Brain microvascular endothelial cell (primary cell): ENCODE measurements around the gene CHST15.

Experiments
- DNase-seq: peaks from one replicate; pipeline ENCODE4 v3.0.0-alpha.2; 2020
- H3K27ac ChIP-seq: fragments of 250-450 bp; sonication (Bioruptor Pico); 2 replicates; pipeline ENCODE4 v1.5.1; 2020; ENCODE audit warnings: mild to moderate bottlenecking, moderate library complexity
- H3K27me3 ChIP-seq: fragments of 250-450 bp; sonication (Bioruptor Pico); replicated peaks from 2 replicates; pipeline ENCODE4 v1.5.1; 2020; ENCODE audit warnings: mild to moderate bottlenecking
- H3K36me3 ChIP-seq: fragments of 250-450 bp; sonication (Bioruptor Pico); replicated peaks from 2 replicates; pipeline ENCODE4 v1.5.1; 2020; ENCODE audit warnings: mild to moderate bottlenecking
- H3K4me3 ChIP-seq: 2 replicates; pipeline ENCODE4 v1.5.1; 2011; ENCODE audit warnings: low read depth, mild to moderate bottlenecking, control low read depth, low read length, moderate library complexity
- in situ Hi-C: cut with HindIII; loops from 2 replicates; pipeline ENCODE4 v1.10.0; 2017; ENCODE audit warnings: low sequenced_read_pairs, low pct_ligation_motif_present
- TF ChIP-seq, protein P1 (sequence below): IDR thresholded peaks from 2 replicates; pipeline ENCODE4 v1.5.1; 2011; ENCODE audit warnings: low read depth, mild to moderate bottlenecking, moderate library complexity, low read length, control low read depth, inconsistent platforms; ENCODE audit errors: missing control alignments

Gene CHST15

DNA sequence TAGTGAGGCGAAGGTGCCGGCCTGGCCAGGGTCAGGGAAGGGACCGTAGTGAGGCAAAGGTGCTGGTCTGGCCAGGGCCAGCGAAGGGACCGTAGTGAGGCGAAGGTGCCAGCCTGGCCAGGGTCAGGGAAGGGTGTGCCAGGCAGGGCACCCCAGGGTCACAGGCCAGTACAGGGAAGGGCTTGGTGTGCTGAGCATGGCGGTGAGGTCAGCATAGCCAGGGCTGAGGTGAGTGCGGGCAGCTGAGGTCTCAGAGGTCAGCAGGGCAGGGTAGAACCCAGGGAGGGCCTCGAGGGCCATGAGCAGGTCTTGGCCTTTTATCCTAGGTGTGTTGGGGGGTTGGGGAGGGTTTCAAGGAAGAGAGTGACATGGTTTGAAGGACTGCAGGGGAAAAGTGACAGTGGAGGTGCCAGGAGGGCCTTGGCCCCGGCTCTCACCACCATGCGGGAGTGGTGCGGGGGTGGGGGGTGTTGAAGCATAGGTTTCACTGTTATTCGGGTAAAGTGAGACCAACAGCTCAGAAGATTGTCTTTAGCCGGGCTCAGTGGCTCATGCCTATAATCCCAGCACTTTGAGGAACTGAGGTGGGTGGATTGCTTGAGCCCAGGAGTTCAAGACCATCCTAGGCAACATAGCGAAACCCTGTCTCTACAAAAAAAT is 93.3 kb downstream of the CHST15 start:
- H3K4me3 ChIP-seq: no peak overlapping the region
- TF ChIP-seq, protein P1, sequence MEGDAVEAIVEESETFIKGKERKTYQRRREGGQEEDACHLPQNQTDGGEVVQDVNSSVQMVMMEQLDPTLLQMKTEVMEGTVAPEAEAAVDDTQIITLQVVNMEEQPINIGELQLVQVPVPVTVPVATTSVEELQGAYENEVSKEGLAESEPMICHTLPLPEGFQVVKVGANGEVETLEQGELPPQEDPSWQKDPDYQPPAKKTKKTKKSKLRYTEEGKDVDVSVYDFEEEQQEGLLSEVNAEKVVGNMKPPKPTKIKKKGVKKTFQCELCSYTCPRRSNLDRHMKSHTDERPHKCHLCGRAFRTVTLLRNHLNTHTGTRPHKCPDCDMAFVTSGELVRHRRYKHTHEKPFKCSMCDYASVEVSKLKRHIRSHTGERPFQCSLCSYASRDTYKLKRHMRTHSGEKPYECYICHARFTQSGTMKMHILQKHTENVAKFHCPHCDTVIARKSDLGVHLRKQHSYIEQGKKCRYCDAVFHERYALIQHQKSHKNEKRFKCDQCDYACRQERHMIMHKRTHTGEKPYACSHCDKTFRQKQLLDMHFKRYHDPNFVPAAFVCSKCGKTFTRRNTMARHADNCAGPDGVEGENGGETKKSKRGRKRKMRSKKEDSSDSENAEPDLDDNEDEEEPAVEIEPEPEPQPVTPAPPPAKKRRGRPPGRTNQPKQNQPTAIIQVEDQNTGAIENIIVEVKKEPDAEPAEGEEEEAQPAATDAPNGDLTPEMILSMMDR: no peak
- H3K36me3 ChIP-seq: no peaks in the 10 kb centered on the region
- in situ Hi-C loops: loop anchor here (25.0 kb wide), 1 partner anchor 387 kb away; no protein-coding TSS in a partner anchor
- no peak for DNase-seq
- H3K27me3 ChIP-seq: no peaks in the 10 kb centered on the region
- no peak overlapping the region for H3K27ac ChIP-seq

DNA sequence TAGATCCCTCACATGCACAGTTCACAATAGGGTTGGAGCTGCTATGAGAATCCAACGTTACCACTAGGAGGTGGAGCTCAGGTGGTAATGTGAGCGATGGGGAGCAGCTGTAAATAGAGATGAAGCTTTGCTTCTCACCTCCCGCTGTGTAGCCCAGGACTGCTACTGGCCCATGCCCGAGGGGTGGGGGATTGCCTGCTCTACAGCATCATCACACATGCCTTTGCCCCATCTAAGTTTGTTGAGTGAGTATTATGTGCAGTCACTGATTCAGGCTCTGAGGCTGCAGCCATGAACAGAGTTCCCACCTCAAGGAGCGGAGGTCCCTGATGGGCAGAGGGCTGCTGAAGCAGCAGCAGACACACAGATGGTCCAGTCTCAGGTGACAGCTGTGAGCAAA is 94.1 kb downstream of the CHST15 start:
- Histone ChIP-seq H3K27me3 (no peaks in the 10 kb centered on the region), H3K27ac (no peak overlapping the region), H3K36me3 (no peaks in the 10 kb centered on the region), H3K4me3 (no peak overlapping the region)
- TF ChIP-seq, protein P1: no peak
- DNase-seq: no peak
- in situ Hi-C loops: loop anchor here (25.0 kb wide), 1 partner anchor 388 kb away; no protein-coding TSS in a partner anchor

DNA sequence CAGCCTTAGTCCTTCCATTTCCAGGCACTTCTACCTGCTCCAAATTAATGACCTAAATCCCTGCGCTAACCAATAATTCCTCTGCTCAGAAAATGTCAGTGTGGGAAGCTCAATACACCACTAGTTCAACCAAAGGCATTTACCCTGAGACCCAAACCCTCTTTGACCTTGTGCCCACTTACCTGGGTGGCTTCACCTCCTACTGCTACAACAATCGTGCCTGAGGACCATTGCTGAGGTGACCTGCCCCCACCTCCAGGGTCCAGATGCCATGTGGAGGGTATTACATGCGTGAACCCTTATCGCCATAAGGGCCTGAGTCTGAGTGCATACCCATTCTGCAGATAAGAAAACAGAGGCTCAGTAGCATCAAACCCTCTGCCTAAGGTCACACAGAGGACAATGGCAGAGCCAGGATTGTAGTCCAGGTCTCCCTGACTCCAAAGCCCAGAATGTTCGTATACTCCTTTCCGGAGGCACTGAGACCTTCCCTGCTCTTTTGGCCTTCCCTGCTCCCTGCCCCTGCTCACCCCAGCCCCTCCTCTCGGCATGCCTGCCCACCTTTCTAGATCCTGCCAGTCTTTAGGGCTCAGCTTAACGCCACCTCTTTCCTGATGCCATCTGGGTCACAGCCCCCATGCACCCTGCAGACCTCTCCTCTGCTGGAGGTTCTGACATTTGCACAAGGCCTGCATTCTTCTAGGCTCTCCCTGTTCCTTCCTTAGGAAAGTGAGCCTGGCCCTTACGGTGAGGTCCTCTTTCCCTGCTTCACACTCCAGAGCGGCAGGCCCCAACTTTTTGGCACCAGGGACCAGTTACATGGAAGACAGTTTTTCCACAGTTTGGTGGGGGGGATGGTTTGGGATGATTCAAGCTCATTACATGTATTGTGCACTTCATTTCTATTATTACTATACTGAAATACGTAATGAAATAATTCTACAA is 94.9 kb downstream of the CHST15 start:
- Histone ChIP-seq H3K36me3 (no peaks in the 10 kb centered on the region), H3K27ac (no peak overlapping the region), H3K4me3 (no peak overlapping the region), H3K27me3 (peaks cover 7% of the 10 kb centered on the region)
- DNase-seq: no peak
- TF ChIP-seq, protein P1: no peak
- in situ Hi-C loops: loop anchor here (25.0 kb wide), 1 partner anchor 389 kb away; no protein-coding TSS in a partner anchor

DNA sequence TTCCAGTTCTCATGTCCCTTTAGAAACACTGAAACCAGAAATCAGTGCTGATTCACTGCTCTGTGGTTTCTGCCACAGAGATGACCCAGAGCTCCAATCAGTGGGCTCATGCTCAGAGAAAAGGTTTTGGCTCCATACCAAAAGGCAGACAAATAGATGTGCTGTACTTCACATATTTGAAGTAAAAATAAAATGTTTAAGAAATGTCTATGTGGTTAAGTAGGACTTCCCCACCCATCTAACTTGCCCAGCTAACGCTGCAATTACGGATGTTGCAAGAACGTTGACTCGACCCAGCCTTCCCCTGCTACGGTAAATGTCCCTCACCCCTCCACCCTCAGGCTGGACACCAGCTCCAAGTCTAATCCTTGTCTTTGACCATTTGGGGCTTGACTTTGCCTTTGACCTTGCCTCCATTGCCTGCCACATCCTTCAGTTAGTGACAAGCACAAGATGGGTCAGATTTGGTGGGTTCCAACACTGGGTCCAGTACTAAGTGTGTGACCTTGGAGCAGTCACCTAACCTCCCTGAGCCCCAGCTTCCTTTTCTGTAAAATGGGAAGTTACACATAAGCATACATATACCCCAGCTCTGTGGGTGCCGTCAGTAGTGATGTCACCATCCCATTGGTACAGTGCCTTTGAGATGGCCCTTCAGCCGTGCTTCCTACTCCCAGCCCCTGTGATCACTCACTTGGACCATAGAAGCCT is 95.8 kb downstream of the CHST15 start:
- in situ Hi-C loops: loop anchor here (25.0 kb wide), 1 partner anchor 390 kb away; no protein-coding TSS in a partner anchor
- H3K27ac ChIP-seq: peak overlapping the region; percentile 80
- no peak overlapping the region for H3K4me3 ChIP-seq

DNA sequence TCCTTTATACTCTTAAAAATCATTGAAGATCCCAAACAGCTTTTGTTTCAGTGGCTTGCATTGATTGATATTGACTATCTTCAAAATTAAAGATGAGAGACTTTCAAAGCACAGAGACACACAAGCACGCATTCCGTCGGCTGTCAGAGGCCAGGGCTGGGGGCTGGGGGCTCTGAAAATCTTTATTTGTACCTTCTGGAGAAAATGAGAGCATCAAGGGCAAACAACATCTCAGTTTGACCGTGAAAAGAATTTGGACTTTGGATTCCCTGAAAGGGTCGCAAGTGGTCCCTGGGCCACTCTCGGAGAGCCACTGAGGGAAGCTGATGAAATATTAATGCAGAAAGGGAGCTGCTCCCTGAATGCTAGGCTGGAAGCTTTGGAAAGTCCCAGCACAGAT is 96.4 kb downstream of the CHST15 start:
- Histone ChIP-seq H3K27me3 (peaks cover 10% of the 10 kb centered on the region), H3K36me3 (no peaks in the 10 kb centered on the region), H3K27ac (peak overlapping the region; percentile 80), H3K4me3 (no peak overlapping the region)
- TF ChIP-seq, protein P1: no peak
- no peak for DNase-seq
- in situ Hi-C loops: loop anchor here (25.0 kb wide), 1 partner anchor 390 kb away; no protein-coding TSS in a partner anchor

More for the DNA sequence above, 95.8 kb downstream of the CHST15 start:
- H3K27me3 ChIP-seq: peaks cover 7% of the 10 kb centered on the region
- TF ChIP-seq, protein P1: no peak
- no peaks in the 10 kb centered on the region for H3K36me3 ChIP-seq
- peak; percentile 97 for DNase-seq
